Loucy (cell line): ENCODE measurements around the gene LXN.

Experiments
- H2AFZ ChIP-seq: fragments of 200-600 bp; sonication (generic); 2 replicates; pipeline ENCODE4 v1.6.0; 2016; ENCODE audit warnings: antibody characterized with exemption, mild to moderate bottlenecking, low read length, moderate library complexity
- H3F3A ChIP-seq: fragments of 200-600 bp; 2 replicates; pipeline ENCODE4 v1.6.0; 2016; ENCODE audit warnings: antibody characterized with exemption, low read depth, mild to moderate bottlenecking
- H3K27me3 ChIP-seq: fragments of 200-600 bp; sonication (generic); 2 replicates; pipeline ENCODE4 v1.6.1; 2014; ENCODE audit warnings: low read length, mild to moderate bottlenecking; ENCODE audit not compliant: insufficient read depth, poor library complexity, severe bottlenecking
- H3K36me3 ChIP-seq: fragments of 200-600 bp; sonication (generic); 2 replicates; pipeline ENCODE4 v1.6.1; 2016; ENCODE audit warnings: low read length; ENCODE audit not compliant: insufficient read depth
- H3K4me1 ChIP-seq: fragments of 200-600 bp; sonication (generic); 2 replicates; pipeline ENCODE4 v1.5.1; 2014; ENCODE audit warnings: low read length, mild to moderate bottlenecking; ENCODE audit not compliant: insufficient read depth, poor library complexity, severe bottlenecking
- H3K4me2 ChIP-seq: fragments of 200-600 bp; sonication (generic); 2 replicates; pipeline ENCODE4 v1.6.0; 2014; ENCODE audit warnings: antibody characterized with exemption, low read length, low read depth, mild to moderate bottlenecking; ENCODE audit not compliant: poor library complexity, severe bottlenecking
- H3K4me3 ChIP-seq: fragments of 200-600 bp; sonication (generic); 2 replicates; pipeline ENCODE4 v1.5.1; 2014; ENCODE audit warnings: low read length, mild to moderate bottlenecking, mixed read lengths; ENCODE audit not compliant: poor library complexity, severe bottlenecking
- H3K79me2 ChIP-seq: fragments of 200-600 bp; sonication (generic); 2 replicates; pipeline ENCODE4 v1.6.1; 2014; ENCODE audit warnings: low read length; ENCODE audit not compliant: insufficient read depth
- H3K9ac ChIP-seq: fragments of 200-600 bp; sonication (generic); 2 replicates; pipeline ENCODE4 v1.6.0; 2014; ENCODE audit warnings: mild to moderate bottlenecking, low read depth, low read length, moderate library complexity; ENCODE audit not compliant: poor library complexity, severe bottlenecking
- H3K9me2 ChIP-seq: fragments of 200-600 bp; sonication (generic); replicated peaks from 2 replicates; pipeline ENCODE4 v1.6.1; 2016; ENCODE audit warnings: low read depth, low read length, mixed read lengths
- H3K9me3 ChIP-seq: fragments of 200-600 bp; sonication (generic); 2 replicates; pipeline ENCODE4 v1.6.1; 2014; ENCODE audit warnings: mild to moderate bottlenecking, antibody characterized with exemption, low read length, low read depth; ENCODE audit not compliant: insufficient read depth
- H4K20me1 ChIP-seq: fragments of 200-600 bp; sonication (generic); 2 replicates; pipeline ENCODE4 v1.6.0; 2014; ENCODE audit warnings: antibody characterized with exemption, low read length, mild to moderate bottlenecking; ENCODE audit not compliant: insufficient read depth, poor library complexity, severe bottlenecking
- EZH2phosphoT487 ChIP-seq: fragments of 200-600 bp; IDR thresholded peaks from 2 replicates; pipeline ENCODE4 v1.6.1; 2018; ENCODE audit warnings: antibody characterized with exemption, mild to moderate bottlenecking, moderate library complexity, borderline replicate concordance
- TF ChIP-seq, protein P1 (sequence below): fragments of 200-600 bp; sonication (generic); conservative IDR thresholded peaks from 2 replicates; pipeline ENCODE4 v1.5.1; 2014; ENCODE audit warnings: mild to moderate bottlenecking, antibody characterized with exemption, low read length

LXN gene

DNA sequence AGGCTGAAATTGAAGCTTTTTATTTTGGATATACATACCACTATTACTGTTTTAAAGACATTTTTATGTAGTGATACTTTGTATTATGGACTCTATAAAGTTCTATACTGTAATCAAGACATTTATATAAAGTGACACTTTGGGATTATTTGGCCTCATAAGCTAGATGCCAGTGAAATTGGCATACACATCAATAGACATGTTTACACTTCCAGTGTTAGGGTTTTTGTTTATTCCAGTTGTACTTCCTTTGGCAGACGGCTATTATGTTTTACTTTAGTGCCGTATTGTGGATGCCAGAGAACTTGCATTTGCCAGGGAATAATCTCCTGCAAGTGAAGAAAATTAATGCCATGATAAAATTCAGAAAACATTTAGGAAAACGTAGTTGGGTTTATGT is 6.0 kb downstream of the LXN start:
- no peaks in the 10 kb centered on the region for H3K9me3 ChIP-seq
- H3K79me2 ChIP-seq: 0 out of 2 replicates have a peak, but pooled peaks cover 8% of the 10 kb centered on the region
- peaks cover 57% of the 10 kb centered on the region for H3K36me3 ChIP-seq
- H3K4me3 ChIP-seq: no peak overlapping the region
- H4K20me1 ChIP-seq: no peaks in the 10 kb centered on the region
- TF ChIP-seq, protein P1, sequence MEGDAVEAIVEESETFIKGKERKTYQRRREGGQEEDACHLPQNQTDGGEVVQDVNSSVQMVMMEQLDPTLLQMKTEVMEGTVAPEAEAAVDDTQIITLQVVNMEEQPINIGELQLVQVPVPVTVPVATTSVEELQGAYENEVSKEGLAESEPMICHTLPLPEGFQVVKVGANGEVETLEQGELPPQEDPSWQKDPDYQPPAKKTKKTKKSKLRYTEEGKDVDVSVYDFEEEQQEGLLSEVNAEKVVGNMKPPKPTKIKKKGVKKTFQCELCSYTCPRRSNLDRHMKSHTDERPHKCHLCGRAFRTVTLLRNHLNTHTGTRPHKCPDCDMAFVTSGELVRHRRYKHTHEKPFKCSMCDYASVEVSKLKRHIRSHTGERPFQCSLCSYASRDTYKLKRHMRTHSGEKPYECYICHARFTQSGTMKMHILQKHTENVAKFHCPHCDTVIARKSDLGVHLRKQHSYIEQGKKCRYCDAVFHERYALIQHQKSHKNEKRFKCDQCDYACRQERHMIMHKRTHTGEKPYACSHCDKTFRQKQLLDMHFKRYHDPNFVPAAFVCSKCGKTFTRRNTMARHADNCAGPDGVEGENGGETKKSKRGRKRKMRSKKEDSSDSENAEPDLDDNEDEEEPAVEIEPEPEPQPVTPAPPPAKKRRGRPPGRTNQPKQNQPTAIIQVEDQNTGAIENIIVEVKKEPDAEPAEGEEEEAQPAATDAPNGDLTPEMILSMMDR: no peak
- no peak for TF ChIP-seq EZH2phosphoT487
- H3K9ac ChIP-seq: no peak overlapping the region
- H2AFZ ChIP-seq: no peak overlapping the region
- peaks cover 8% of the 10 kb centered on the region for H3K4me1 ChIP-seq
- no peaks in the 10 kb centered on the region for H3F3A ChIP-seq
- no peak overlapping the region for H3K4me2 ChIP-seq
- H3K9me2 ChIP-seq: no peaks in the 10 kb centered on the region
- H3K27me3 ChIP-seq: no peaks in the 10 kb centered on the region

DNA sequence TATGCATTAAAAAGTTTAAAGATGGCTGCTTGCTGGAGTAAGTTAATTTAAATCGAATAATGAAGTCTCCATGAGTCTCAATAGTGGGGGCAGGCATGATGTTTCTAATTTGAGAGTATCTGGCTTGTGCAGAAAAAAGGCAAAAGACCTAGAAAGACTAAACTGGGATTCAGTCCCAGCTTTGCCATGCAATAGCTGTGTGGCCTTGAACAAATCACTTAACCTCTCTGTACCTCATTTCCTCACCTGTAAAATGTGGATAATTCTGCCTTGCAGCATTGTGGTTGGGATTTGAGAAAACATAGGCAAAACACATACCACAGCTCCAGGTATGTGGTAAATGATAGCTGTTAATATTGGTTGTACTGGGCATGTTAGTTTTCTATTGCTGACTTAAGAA is 8.6 kb downstream of the LXN start:
- H3K9me3 ChIP-seq: no peaks in the 10 kb centered on the region
- H3K4me1 ChIP-seq: no peaks in the 10 kb centered on the region
- no peaks in the 10 kb centered on the region for H3K27me3 ChIP-seq
- H3K9me2 ChIP-seq: no peaks in the 10 kb centered on the region
- no peak for TF ChIP-seq EZH2phosphoT487
- TF ChIP-seq, protein P1: no peak
- no peak overlapping the region for H3K9ac ChIP-seq
- peaks cover 75% of the 10 kb centered on the region for H3K36me3 ChIP-seq
- H3K4me3 ChIP-seq: no peak overlapping the region
- H4K20me1 ChIP-seq: no peaks in the 10 kb centered on the region
- no peaks in the 10 kb centered on the region for H3K79me2 ChIP-seq
- H3F3A ChIP-seq: no peaks in the 10 kb centered on the region
- no peak overlapping the region for H3K4me2 ChIP-seq
- H2AFZ ChIP-seq: no peak overlapping the region

DNA sequence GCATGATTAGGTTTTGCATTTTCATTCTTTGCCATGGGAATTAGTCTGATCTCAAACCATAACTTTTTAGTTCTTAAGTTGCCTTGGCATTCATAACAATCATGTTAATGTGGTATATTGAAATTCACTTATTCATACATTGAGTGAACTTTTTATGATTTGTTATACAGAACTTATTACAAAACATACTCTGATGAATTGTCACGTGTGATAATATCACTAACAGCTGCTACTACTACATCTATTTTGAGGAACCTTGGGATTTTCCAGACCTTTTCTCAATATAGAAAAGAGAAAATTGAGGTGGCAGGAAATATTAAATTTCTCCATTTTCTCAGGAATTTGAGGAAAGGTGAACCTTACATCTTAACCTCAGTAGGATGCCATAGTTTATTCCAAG is 9.2 kb downstream of the LXN start:
- H2AFZ ChIP-seq: no peak overlapping the region
- peaks cover 77% of the 10 kb centered on the region for H3K36me3 ChIP-seq
- TF ChIP-seq EZH2phosphoT487: no peak
- TF ChIP-seq, protein P1: no peak

More for the DNA sequence above, 9.2 kb downstream of the LXN start:
- H3K4me1 ChIP-seq: no peaks in the 10 kb centered on the region
- H3K79me2 ChIP-seq: no peaks in the 10 kb centered on the region
- no peaks in the 10 kb centered on the region for H3K9me2 ChIP-seq
- no peak overlapping the region for H3K9ac ChIP-seq
- H3K4me3 ChIP-seq: no peak overlapping the region
- no peaks in the 10 kb centered on the region for H3F3A ChIP-seq
- H4K20me1 ChIP-seq: no peaks in the 10 kb centered on the region
- no peaks in the 10 kb centered on the region for H3K9me3 ChIP-seq
- no peaks in the 10 kb centered on the region for H3K27me3 ChIP-seq
- H3K4me2 ChIP-seq: no peak overlapping the region
